Peyer's patch (tissue), 4 donors: Measurements from ENCODE around the gene LRP11.

ENCODE experiments used
- POLR2A ChIP-seq, 2 donors: fragments of 450-650 bp; IDR thresholded peaks; one replicate each; pipeline ENCODE4 v1.5.1; 2017; ENCODE audit warnings: antibody characterized with exemption in 2 of 2, mild to moderate bottlenecking in 2 of 2, moderate library complexity in 2 of 2
- TF ChIP-seq, protein P1 (sequence below), 6 experiments: fragments of 450-650 bp in 4 of 6; fragments of 200-600 bp in 2 of 6; sonication (generic) in 1 of 6; IDR thresholded peaks; one replicate each; pipeline ENCODE4 v1.5.1; 2017 to 2019; ENCODE audit warnings: antibody characterized with exemption in 6 of 6, mild to moderate bottlenecking in 3 of 6, moderate library complexity in 1 of 6

DNA sequence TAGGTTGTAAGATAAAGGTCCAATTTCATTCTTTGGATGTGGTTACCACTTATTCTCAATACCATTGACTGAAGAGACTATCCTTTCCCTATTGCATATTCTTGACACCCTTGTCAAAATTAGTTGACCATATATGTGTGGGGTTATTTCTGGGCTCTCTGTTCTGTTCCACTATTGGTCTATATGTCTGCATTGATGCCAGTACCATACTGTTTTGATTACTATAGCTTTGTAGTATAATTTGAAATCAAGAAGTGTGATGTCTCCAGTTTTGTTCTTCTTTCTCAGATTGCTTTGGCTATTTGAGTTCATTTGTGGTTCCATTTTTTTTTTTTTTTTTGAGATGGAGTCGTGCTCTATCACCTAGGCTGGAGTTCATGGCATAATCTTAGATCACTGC lies 8.1 kb upstream of the LRP11 start:
- no peak for TF ChIP-seq POLR2A (IDR thresholded peaks at IDR 0.05)
- TF ChIP-seq, protein P1, sequence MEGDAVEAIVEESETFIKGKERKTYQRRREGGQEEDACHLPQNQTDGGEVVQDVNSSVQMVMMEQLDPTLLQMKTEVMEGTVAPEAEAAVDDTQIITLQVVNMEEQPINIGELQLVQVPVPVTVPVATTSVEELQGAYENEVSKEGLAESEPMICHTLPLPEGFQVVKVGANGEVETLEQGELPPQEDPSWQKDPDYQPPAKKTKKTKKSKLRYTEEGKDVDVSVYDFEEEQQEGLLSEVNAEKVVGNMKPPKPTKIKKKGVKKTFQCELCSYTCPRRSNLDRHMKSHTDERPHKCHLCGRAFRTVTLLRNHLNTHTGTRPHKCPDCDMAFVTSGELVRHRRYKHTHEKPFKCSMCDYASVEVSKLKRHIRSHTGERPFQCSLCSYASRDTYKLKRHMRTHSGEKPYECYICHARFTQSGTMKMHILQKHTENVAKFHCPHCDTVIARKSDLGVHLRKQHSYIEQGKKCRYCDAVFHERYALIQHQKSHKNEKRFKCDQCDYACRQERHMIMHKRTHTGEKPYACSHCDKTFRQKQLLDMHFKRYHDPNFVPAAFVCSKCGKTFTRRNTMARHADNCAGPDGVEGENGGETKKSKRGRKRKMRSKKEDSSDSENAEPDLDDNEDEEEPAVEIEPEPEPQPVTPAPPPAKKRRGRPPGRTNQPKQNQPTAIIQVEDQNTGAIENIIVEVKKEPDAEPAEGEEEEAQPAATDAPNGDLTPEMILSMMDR (IDR thresholded peaks at IDR 0.05), result no peak
